Measurements from ENCODE around the gene KRT80. TPM values are rescaled to one million over a fixed set of nuclear protein-coding genes. Genes with fewer than 3 reads are reported as not detected.

Gene KRT80
- total and polyA plus RNA-seq, 8 donors: 4.8 to 18.3 (median 8.6) TPM

GRCh38 chr12:52205612-52206303 lies 13.9 kb upstream of the KRT80 start:
- no peaks in the 10 kb centered on the region for H3K27me3 ChIP-seq
- no peak for ATAC-seq
- intact Hi-C loops (cut with DNase I): no loop called here
- WGBS, 2 donors: 94 to 96% methylated on average over 4 of the region's 4 CpGs
- no peak for FAIRE-seq
- peaks cover 14 to 20% (median 14%) of the 10 kb centered on the region in 3 donors for H3K4me1 ChIP-seq
- no peaks in the 10 kb centered on the region for H3K36me3 ChIP-seq
- peak overlapping the region in 1 of 4 donors; percentile 91 for H3K27ac ChIP-seq
- H3K4me3 ChIP-seq: no peak overlapping the region
- no peak for TF ChIP-seq CTCF (IDR thresholded peaks at IDR 0.05)
- no peak for DNase-seq
- no peaks in the 10 kb centered on the region for H3K9me3 ChIP-seq

GRCh38 chr12:52204931-52205505 lies 13.2 kb upstream of the KRT80 start:
- Histone ChIP-seq H3K36me3 (no peaks in the 10 kb centered on the region), H3K9me3 (no peaks in the 10 kb centered on the region), H3K4me3 (no peak overlapping the region), H3K27ac (no peak overlapping the region), H3K27me3 (no peaks in the 10 kb centered on the region), H3K4me1 (peaks cover 14 to 20% (median 14%) of the 10 kb centered on the region in 3 donors)
- no peak for FAIRE-seq
- DNase-seq: peak in 1 of 6 donors; percentile 48
- ATAC-seq: no peak
- 84% methylated on average over 7 of the region's 7 CpGs for WGBS, 2 donors
- TF ChIP-seq CTCF (IDR thresholded peaks at IDR 0.05): no peak
- intact Hi-C loops (cut with DNase I): no loop called here

- 89 to 92% methylated on average over 18 of the region's 18 CpGs for WGBS, 2 donors
These were observed 12.5 kb upstream of the KRT80 start for GRCh38 chr12:52204095-52204930.

More at GRCh38 chr12:52204095-52204930, 12.5 kb upstream of the KRT80 start:
- peak in 2 of 6 donors; percentile 37 to 51 for DNase-seq
- H3K27me3 ChIP-seq: no peaks in the 10 kb centered on the region
- peak overlapping the region in 2 of 4 donors; percentile 65 to 73 for H3K27ac ChIP-seq
- FAIRE-seq: no peak
- no peak for ATAC-seq
- intact Hi-C loops (cut with DNase I): no loop called here
- H3K36me3 ChIP-seq: no peaks in the 10 kb centered on the region
- peaks cover 14 to 20% (median 14%) of the 10 kb centered on the region in 3 donors for H3K4me1 ChIP-seq
- H3K9me3 ChIP-seq: no peaks in the 10 kb centered on the region
- no peak overlapping the region for H3K4me3 ChIP-seq
- TF ChIP-seq CTCF (IDR thresholded peaks at IDR 0.05): no peak

All from pancreas (tissue), 10 donors.